Measurements from ENCODE around the gene BCLAF1.

BCLAF1 gene

DNA sequence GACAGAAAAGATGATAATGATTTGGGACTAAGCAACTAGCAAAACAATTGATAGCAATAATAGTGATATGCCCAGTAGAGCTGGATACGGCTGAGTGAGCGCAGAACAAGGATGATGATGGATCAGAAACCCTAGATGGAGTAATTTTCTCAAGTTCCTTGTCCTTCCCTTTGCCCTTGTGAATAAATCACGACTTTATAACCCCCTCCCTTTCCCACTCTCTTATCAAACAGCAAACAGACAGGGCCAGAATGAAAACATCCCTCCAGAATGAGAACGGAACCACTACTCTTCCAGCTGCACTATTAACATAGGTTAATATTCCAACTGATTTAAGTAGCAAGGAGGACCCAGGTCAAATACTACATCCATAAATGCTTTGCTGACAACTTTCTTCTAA is 38.3 kb downstream of the BCLAF1 start:
- DNase-seq (ENCODE audit: low read depth) = no peak
- H3K4me3 ChIP-seq (ENCODE audit: low read depth, low read length) = peak overlapping the region; percentile 64
- TF ChIP-seq, protein P1, sequence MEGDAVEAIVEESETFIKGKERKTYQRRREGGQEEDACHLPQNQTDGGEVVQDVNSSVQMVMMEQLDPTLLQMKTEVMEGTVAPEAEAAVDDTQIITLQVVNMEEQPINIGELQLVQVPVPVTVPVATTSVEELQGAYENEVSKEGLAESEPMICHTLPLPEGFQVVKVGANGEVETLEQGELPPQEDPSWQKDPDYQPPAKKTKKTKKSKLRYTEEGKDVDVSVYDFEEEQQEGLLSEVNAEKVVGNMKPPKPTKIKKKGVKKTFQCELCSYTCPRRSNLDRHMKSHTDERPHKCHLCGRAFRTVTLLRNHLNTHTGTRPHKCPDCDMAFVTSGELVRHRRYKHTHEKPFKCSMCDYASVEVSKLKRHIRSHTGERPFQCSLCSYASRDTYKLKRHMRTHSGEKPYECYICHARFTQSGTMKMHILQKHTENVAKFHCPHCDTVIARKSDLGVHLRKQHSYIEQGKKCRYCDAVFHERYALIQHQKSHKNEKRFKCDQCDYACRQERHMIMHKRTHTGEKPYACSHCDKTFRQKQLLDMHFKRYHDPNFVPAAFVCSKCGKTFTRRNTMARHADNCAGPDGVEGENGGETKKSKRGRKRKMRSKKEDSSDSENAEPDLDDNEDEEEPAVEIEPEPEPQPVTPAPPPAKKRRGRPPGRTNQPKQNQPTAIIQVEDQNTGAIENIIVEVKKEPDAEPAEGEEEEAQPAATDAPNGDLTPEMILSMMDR (IDR thresholded peaks at IDR 0.05; ENCODE audit: control insufficient read depth, extremely low read depth, insufficient read depth) = no peak

DNA sequence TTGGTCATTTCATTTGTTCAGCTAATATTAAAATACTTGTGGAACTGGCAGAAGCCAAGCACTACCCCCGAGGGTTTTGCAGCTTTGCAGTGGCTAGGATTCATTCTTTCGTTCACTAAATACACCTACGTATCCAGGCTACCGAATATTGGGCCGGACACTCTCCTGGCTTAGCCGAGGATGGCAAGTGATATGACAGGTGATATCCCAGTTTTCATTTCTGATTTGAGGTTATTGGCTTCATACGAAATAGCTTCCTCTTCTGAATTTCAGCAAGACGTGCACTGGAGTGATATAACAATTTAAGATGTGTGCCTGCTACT is 39.0 kb downstream of the BCLAF1 start:
- TF ChIP-seq, protein P1 (IDR thresholded peaks at IDR 0.05; ENCODE audit: control insufficient read depth, extremely low read depth, insufficient read depth) = no peak
- peak overlapping the region; percentile 64 for H3K4me3 ChIP-seq (ENCODE audit: low read depth, low read length)
- no peak for DNase-seq (ENCODE audit: low read depth)

- H3K4me3 ChIP-seq (ENCODE audit: low read depth, low read length) = peak within 1 kb of the TSS; percentile 64
- DNase-seq (ENCODE audit: low read depth) = peak; percentile 99
- TF ChIP-seq, protein P1 (IDR thresholded peaks at IDR 0.05; ENCODE audit: control insufficient read depth, extremely low read depth, insufficient read depth) = no peak
Observed at GRCh38 chr6:136249811-136250685, 39.6 kb downstream of the BCLAF1 start, which contains the start of gene MTFR2. Gene MTFR2, minus strand, starts transcription at chr6:136250311. Its CDS starts 1,212 bp downstream, at chr6:136249099.

- TF ChIP-seq, protein P1 (IDR thresholded peaks at IDR 0.05; ENCODE audit: control insufficient read depth, extremely low read depth, insufficient read depth) = no peak
- no peak for DNase-seq (ENCODE audit: low read depth)
- peak overlapping the region; percentile 64 for H3K4me3 ChIP-seq (ENCODE audit: low read depth, low read length)
Observed at GRCh38 chr6:136249336-136249735, 40.3 kb downstream of the BCLAF1 start.

DNA sequence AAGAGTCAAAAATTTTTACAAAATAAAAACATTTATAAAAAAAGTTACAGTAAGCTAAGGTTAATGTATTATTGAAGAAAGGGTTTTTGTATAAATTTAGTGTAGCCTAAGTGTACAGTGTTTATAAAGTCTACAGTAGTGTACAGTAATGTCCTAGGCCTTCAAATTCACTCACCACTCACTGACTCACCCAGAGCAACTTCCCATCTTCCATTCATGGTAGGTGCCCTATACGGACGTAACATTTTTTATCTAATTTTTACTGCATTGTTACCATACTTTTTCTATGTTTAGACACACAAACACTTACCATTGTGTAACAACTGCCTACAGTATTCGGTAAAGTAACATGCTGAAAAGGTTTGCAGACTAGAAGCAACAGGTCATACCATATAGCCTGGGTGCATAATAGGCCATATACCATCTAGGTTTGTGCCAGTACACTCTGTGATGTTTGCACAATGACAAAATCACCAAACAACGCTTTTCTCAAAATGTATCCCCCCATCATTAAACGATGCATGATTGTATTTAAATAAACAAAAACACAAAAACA is 45.5 kb downstream of the BCLAF1 start:
- no peak overlapping the region for H3K4me3 ChIP-seq (ENCODE audit: low read depth, low read length)
- no peak for DNase-seq (ENCODE audit: low read depth)
- TF ChIP-seq, protein P1 (IDR thresholded peaks at IDR 0.05; ENCODE audit: control insufficient read depth, extremely low read depth, insufficient read depth) = no peak

- TF ChIP-seq, protein P1 (IDR thresholded peaks at IDR 0.05; ENCODE audit: control insufficient read depth, extremely low read depth, insufficient read depth) = no peak
- DNase-seq (ENCODE audit: low read depth) = no peak
- H3K4me3 ChIP-seq (ENCODE audit: low read depth, low read length) = no peak overlapping the region
Observed at GRCh38 chr6:136236466-136237293, 53.0 kb downstream of the BCLAF1 start.

Measured in LNCaP clone FGC (cell line).